Ovary (tissue), 3 donors: ENCODE data around the gene C4BPA.

Source experiments
- CTCF ChIP-seq, 3 donors: fragments of 450-650 bp in 2 of 3; fragments of 200-600 bp in 1 of 3; IDR thresholded peaks; one replicate each; pipeline versions ENCODE4 v1.5.1 to v1.8.0; 2016 to 2022; ENCODE audit warnings: antibody characterized with exemption in 3 of 3, mild to moderate bottlenecking in 1 of 3
- EP300 ChIP-seq: sonication (generic); formaldehyde crosslinking; IDR thresholded peaks from one replicate; pipeline ENCODE4 v1.6.1; 2017; ENCODE audit warnings: antibody characterized with exemption
- POLR2A ChIP-seq: fragments of 450-650 bp; IDR thresholded peaks from one replicate; pipeline ENCODE4 v1.6.1; 2017; ENCODE audit warnings: antibody characterized with exemption, mild to moderate bottlenecking, moderate library complexity
- donor health status: DM: no; HTN: no; CAD: no.

GRCh38 chr1:207191776-207192175 is 87.7 kb downstream of the C4BPA start:
- no peak for TF ChIP-seq CTCF (IDR thresholded peaks at IDR 0.05)
- TF ChIP-seq POLR2A = no peak
- no peak for TF ChIP-seq EP300
